ENCODE measurements around the gene MYO10.

- TF ChIP-seq, protein P1, sequence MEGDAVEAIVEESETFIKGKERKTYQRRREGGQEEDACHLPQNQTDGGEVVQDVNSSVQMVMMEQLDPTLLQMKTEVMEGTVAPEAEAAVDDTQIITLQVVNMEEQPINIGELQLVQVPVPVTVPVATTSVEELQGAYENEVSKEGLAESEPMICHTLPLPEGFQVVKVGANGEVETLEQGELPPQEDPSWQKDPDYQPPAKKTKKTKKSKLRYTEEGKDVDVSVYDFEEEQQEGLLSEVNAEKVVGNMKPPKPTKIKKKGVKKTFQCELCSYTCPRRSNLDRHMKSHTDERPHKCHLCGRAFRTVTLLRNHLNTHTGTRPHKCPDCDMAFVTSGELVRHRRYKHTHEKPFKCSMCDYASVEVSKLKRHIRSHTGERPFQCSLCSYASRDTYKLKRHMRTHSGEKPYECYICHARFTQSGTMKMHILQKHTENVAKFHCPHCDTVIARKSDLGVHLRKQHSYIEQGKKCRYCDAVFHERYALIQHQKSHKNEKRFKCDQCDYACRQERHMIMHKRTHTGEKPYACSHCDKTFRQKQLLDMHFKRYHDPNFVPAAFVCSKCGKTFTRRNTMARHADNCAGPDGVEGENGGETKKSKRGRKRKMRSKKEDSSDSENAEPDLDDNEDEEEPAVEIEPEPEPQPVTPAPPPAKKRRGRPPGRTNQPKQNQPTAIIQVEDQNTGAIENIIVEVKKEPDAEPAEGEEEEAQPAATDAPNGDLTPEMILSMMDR (IDR thresholded peaks at IDR 0.05; ENCODE audit: borderline replicate concordance, extremely low read depth, low read length, poor library complexity, severe bottlenecking), result no peak
- no peak for TF ChIP-seq EZH2 (IDR thresholded peaks at IDR 0.05; ENCODE audit: borderline replicate concordance, low read depth, low read length, severe bottlenecking)
These were observed 179.4 kb downstream of the MYO10 start for GRCh38 chr5:16756692-16757091.
